ENCODE measurements around the gene PCDHGA6. TPM values are rescaled to one million over a fixed set of nuclear protein-coding genes. Genes with fewer than 3 reads are reported as not detected.

Gene PCDHGA6
- total RNA-seq, 2 experiments from 2014 or later: 0.08 TPM

GRCh38 chr5:141351591-141351990, 22.1 kb upstream of the PCDHGA6 start:
- Mint-ChIP-seq H3K27ac (no peak overlapping the region), H3K4me3 (no peak overlapping the region), H3K27me3 (peaks cover 88% of the 10 kb centered on the region), H3K9me3 (peaks cover 25% of the 10 kb centered on the region), H3K4me1 (no peaks in the 10 kb centered on the region), H3K36me3 (peaks cover 17% of the 10 kb centered on the region)
- no peak for DNase-seq

DNA sequence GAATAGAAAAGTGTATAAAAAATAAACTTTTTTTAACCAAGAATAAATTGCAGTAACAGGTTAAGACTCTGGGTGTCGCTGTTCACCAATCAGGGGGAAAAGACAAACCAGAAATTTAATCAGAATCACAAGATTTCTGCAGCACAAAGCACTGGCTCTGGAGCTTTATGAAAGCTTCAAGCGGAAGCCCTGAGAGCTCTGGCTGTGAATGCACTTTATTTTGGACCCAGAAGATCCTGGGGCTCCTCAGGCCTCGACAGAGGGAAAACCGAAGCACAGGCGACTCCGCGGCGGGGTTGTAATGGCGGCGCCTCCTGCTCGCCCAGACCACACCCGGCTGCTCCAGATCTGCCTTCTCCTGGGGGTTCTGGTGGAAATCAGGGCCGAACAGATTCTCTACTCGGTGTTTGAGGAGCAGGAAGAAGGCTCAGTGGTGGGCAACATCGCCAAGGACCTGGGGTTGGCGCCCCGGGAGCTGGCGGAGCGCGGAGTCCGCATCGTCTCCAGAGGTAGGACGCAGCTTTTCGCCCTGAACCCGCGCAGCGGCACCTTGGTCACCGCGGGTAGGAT, 18.7 kb upstream of the PCDHGA6 start, which contains the start of gene PCDHGA4:
PCDHGA4 (plus strand) TSS at position 122 of the 570 bp plus-strand sequence; CDS start at position 209, 87 bp downstream.
- Mint-ChIP-seq H3K27me3 (peaks cover 91% of the 10 kb centered on the region), H3K9me3 (peaks cover 33% of the 10 kb centered on the region), H3K4me3 (no peak within 1 kb of the TSS), H3K27ac (no peak within 1 kb of the TSS), H3K36me3 (peaks cover 20% of the 10 kb centered on the region), H3K4me1 (peaks cover 2% of the 10 kb centered on the region)
- no peak for DNase-seq

DNA sequence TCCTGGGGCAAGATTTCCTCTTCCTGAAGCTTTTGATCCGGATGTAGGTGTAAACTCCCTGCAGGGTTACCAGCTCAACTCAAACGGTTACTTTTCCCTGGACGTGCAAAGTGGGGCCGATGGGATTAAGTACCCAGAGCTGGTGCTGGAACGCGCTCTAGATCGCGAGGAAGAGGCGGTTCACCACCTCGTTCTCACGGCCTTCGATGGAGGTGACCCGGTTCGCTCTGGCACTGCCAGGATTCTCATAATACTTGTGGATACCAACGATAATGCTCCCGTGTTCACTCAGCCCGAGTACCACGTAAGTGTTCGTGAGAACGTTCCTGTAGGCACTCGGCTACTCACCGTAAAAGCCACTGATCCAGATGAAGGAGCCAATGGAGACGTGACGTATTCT, 18.1 kb upstream of the PCDHGA6 start:
- H3K27me3 Mint-ChIP-seq: peaks cover 91% of the 10 kb centered on the region
- peaks cover 3% of the 10 kb centered on the region for H3K4me1 Mint-ChIP-seq
- H3K36me3 Mint-ChIP-seq: peaks cover 18% of the 10 kb centered on the region
- no peak overlapping the region for H3K27ac Mint-ChIP-seq
- no peak overlapping the region for H3K4me3 Mint-ChIP-seq
- H3K9me3 Mint-ChIP-seq: peaks cover 37% of the 10 kb centered on the region
- no peak for DNase-seq

GRCh38 chr5:141356133-141356532, 17.6 kb upstream of the PCDHGA6 start:
- peaks cover 23% of the 10 kb centered on the region for H3K36me3 Mint-ChIP-seq
- peaks cover 42% of the 10 kb centered on the region for H3K9me3 Mint-ChIP-seq
- H3K27ac Mint-ChIP-seq: no peak overlapping the region
- DNase-seq: no peak
- peaks cover 91% of the 10 kb centered on the region for H3K27me3 Mint-ChIP-seq
- H3K4me3 Mint-ChIP-seq: no peak overlapping the region
- H3K4me1 Mint-ChIP-seq: peaks cover 5% of the 10 kb centered on the region

DNA sequence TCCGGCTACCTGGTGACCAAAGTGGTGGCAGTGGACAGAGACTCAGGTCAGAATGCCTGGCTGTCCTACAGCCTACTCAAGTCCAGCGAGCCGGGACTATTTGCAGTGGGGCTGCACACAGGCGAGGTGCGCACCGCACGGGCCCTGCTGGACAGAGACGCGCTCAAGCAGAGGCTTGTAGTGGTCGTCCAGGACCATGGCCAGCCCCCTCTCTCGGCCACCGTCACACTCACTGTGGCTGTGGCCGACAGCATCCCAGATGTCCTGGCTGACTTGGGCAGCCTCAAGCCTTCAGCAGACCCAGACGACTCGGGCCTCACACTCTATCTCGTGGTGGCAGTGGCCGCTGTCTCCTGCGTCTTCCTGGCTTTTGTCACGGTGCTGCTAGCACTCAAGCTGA, 16.7 kb upstream of the PCDHGA6 start:
- Mint-ChIP-seq H3K4me1 (peaks cover 5% of the 10 kb centered on the region), H3K27ac (no peak overlapping the region), H3K9me3 (peaks cover 44% of the 10 kb centered on the region), H3K4me3 (no peak overlapping the region), H3K36me3 (peaks cover 27% of the 10 kb centered on the region), H3K27me3 (peaks cover 90% of the 10 kb centered on the region)
- no peak for DNase-seq

GRCh38 chr5:141359790-141360426, 13.8 kb upstream of the PCDHGA6 start, which contains the start of gene PCDHGB2:
TSS of gene PCDHGB2 (plus strand) at chr5:141359994. CDS start at chr5:141360136, 142 bp downstream.
- peaks cover 49% of the 10 kb centered on the region for H3K9me3 Mint-ChIP-seq
- H3K4me3 Mint-ChIP-seq: peak within 1 kb of the TSS; percentile 75
- H3K36me3 Mint-ChIP-seq: peaks cover 36% of the 10 kb centered on the region
- no peak for DNase-seq
- H3K4me1 Mint-ChIP-seq: peaks cover 5% of the 10 kb centered on the region
- H3K27ac Mint-ChIP-seq: peak within 1 kb of the TSS; percentile 3
- H3K27me3 Mint-ChIP-seq: peaks cover 93% of the 10 kb centered on the region

DNA sequence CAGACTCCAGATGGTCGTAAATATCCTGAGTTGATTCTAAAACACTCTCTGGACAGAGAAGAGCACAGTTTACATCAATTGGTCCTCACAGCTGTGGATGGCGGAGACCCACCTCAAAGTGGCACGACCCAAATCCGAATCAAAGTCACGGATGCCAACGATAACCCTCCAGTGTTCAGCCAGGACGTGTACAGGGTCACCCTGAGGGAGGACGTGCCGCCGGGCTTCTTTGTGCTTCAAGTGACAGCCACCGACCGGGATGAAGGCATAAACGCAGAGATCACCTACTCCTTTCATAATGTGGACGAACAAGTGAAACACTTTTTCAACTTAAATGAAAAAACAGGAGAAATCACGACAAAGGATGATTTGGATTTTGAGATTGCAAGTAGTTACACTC, 13.0 kb upstream of the PCDHGA6 start:
- Mint-ChIP-seq H3K27ac (no peak overlapping the region), H3K9me3 (peaks cover 53% of the 10 kb centered on the region), H3K4me3 (no peak overlapping the region), H3K27me3 (peaks cover 93% of the 10 kb centered on the region), H3K4me1 (peaks cover 5% of the 10 kb centered on the region), H3K36me3 (peaks cover 40% of the 10 kb centered on the region)
- DNase-seq: no peak

DNA sequence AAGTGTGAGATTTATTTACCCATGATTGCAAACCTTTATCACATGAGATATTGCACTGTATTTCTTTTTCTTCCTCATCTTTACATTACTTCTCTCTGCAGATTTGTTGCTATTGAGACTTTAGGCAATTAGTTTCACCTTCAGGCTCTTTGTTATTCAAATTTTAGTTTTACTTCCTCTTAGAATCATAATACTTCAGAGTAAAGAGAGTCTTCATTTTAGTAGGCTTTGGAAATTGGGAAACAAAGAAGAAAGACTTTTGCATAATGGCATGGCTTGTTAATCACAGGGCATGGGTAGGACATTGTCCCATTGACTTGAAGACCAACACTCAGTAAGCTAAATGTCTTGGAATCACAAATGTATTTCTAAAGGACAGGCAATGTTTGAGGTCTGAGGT, 11.0 kb upstream of the PCDHGA6 start:
- no peak for DNase-seq
- peaks cover 41% of the 10 kb centered on the region for H3K36me3 Mint-ChIP-seq
- H3K4me3 Mint-ChIP-seq: no peak overlapping the region
- peaks cover 44% of the 10 kb centered on the region for H3K9me3 Mint-ChIP-seq
- H3K27me3 Mint-ChIP-seq: peaks cover 92% of the 10 kb centered on the region
- H3K4me1 Mint-ChIP-seq: peaks cover 5% of the 10 kb centered on the region
- no peak overlapping the region for H3K27ac Mint-ChIP-seq

DNA sequence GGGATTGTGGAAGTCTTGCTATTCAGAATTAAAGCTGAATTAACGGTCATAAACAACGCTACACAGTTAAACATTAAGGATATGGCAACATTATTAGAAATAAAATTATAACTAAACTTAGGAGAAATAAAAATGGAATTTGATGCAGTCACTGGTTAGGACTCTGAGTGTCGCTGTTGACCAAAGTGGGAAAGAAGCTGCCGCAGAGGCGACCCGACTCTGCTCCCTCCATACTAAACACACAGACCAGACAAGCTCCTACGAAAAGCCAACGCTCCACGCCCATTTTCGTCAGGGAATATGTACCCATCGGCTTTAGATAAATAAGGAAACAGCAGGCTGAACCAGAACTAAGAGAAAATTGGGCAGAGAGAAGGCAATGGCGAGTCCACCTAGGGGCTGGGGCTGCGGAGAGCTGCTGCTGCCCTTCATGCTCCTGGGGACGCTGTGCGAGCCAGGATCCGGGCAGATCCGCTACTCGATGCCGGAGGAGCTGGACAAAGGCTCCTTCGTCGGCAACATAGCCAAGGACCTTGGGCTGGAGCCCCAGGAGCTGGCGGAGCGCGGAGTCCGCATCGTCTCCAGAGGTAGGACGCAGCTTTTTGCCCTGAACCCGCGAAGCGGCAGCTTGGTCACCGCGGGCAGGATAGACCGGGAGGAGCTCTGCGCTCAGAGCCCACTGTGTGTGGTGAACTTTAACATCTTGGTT, 9.6 kb upstream of the PCDHGA6 start, which contains the start of gene PCDHGA5:
PCDHGA5 (plus strand) TSS at position 211 of the 709 bp plus-strand sequence; CDS start at position 380, 169 bp downstream.
- peaks cover 39% of the 10 kb centered on the region for H3K9me3 Mint-ChIP-seq
- no peak within 1 kb of the TSS for H3K27ac Mint-ChIP-seq
- H3K27me3 Mint-ChIP-seq: peaks cover 93% of the 10 kb centered on the region
- H3K4me1 Mint-ChIP-seq: peaks cover 5% of the 10 kb centered on the region
- no peak for DNase-seq
- peaks cover 37% of the 10 kb centered on the region for H3K36me3 Mint-ChIP-seq
- H3K4me3 Mint-ChIP-seq: no peak within 1 kb of the TSS

GRCh38 chr5:141366016-141366896, 7.4 kb upstream of the PCDHGA6 start:
- no peak overlapping the region for H3K27ac Mint-ChIP-seq
- H3K27me3 Mint-ChIP-seq: peaks cover 92% of the 10 kb centered on the region
- no peak overlapping the region for H3K4me3 Mint-ChIP-seq
- no peak for DNase-seq
- H3K9me3 Mint-ChIP-seq: peaks cover 31% of the 10 kb centered on the region
- H3K4me1 Mint-ChIP-seq: peaks cover 4% of the 10 kb centered on the region
- peaks cover 28% of the 10 kb centered on the region for H3K36me3 Mint-ChIP-seq

- Mint-ChIP-seq H3K27ac (no peak within 1 kb of the TSS), H3K4me1 (peaks cover 4% of the 10 kb centered on the region), H3K36me3 (peaks cover 26% of the 10 kb centered on the region), H3K27me3 (peaks cover 93% of the 10 kb centered on the region), H3K9me3 (peaks cover 29% of the 10 kb centered on the region), H3K4me3 (peak within 1 kb of the TSS; percentile 60)
- DNase-seq: no peak
Measured at GRCh38 chr5:141369994-141370848, 3.5 kb upstream of the PCDHGA6 start, which contains the start of gene PCDHGB3. TSS of gene PCDHGB3 (plus strand) at chr5:141370242. CDS start at chr5:141370395, 153 bp downstream.

DNA sequence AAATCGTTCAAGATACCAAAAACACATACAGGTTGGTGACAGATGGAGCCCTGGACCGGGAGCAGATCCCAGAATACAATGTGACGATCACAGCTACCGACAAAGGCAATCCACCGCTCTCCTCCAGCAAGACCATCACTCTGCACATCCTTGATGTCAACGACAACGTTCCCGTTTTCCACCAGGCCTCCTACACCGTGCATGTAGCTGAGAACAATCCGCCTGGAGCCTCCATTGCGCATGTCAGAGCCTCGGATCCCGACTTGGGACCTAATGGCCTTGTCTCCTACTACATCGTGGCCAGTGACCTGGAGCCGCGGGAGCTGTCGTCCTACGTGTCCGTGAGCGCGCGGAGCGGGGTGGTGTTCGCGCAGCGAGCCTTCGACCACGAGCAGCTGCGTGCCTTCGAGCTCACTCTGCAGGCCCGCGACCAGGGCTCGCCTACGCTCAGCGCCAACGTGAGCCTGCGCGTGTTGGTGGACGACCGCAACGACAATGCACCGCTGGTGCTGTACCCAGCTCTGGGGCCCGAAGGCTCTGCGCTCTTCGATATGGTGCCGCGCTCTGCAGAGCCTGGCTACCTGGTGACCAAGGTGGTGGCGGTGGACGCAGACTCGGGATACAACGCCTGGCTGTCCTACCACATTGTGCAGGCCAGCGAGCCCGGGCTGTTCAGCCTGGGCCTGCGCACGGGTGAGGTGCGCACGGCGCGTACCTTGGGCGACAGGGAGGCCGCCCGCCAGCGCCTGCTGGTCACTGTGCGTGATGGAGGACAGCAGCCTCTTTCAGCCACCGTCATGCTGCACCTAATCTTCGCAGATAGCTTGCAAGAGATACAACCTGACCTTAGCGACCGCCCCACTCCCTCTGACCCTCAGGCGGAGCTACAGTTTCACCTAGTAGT, 1.9 kb upstream of the PCDHGA6 start:
- Mint-ChIP-seq H3K36me3 (peaks cover 20% of the 10 kb centered on the region), H3K4me1 (peaks cover 4% of the 10 kb centered on the region)

DNA sequence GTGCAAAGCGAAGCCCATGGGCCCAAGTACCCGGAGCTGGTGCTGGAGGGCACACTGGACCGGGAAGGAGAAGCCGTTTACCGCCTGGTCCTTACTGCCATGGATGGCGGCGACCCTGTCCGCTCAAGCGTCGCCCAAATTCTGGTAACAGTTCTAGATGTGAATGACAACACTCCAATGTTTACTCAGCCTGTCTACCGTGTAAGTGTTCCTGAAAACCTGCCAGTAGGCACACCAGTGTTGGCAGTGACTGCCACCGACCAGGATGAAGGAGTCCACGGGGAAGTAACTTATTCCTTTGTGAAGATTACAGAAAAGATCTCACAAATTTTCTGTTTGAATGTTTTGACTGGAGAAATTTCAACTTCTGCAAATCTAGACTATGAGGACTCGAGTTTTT, 936 bp downstream of the PCDHGA6 start:
- H3K27ac Mint-ChIP-seq: no peak overlapping the region
- peaks cover 85% of the 10 kb centered on the region for H3K27me3 Mint-ChIP-seq
- peaks cover 4% of the 10 kb centered on the region for H3K4me1 Mint-ChIP-seq
- peaks cover 39% of the 10 kb centered on the region for H3K9me3 Mint-ChIP-seq
- peaks cover 25% of the 10 kb centered on the region for H3K36me3 Mint-ChIP-seq
- no peak overlapping the region for H3K4me3 Mint-ChIP-seq
- no peak for DNase-seq

More for the DNA sequence above, 1.9 kb upstream of the PCDHGA6 start:
- Mint-ChIP-seq H3K4me3 (no peak overlapping the region), H3K27ac (no peak overlapping the region), H3K9me3 (peaks cover 32% of the 10 kb centered on the region), H3K27me3 (peaks cover 90% of the 10 kb centered on the region)
- DNase-seq: no peak

Data from activated naive CD8-positive, alpha-beta T cell treated with anti-CD3 and anti-CD28 coated beads for 36 hours (primary cell).